SK-N-SH treated with all-trans-retinoic acid at 6 μM for 48 hours (cell line): ENCODE data around the gene HYPK.

Experiments used
- ATAC-seq: fragments of 200-7000 bp; cut with Tn5 transposase; 3 replicates; pipeline ENCODE4 v1.9.1; 2020; ENCODE audit warnings: mild to moderate bottlenecking, moderate library complexity
- ARNTL ChIP-seq: fragments of 450-650 bp; formaldehyde crosslinking; IDR thresholded peaks from 2 replicates; pipeline ENCODE4 v1.5.0; 2020; ENCODE audit warnings: low read depth, mild to moderate bottlenecking, moderate library complexity, borderline replicate concordance
- BACH2 ChIP-seq: fragments of 250-450 bp; sonication (Bioruptor Pico); IDR thresholded peaks from 2 replicates; pipeline ENCODE4 v1.9.0; 2021; ENCODE audit warnings: mild to moderate bottlenecking, borderline replicate concordance
- CREB5 ChIP-seq: fragments of 250-450 bp; sonication (Bioruptor Pico); IDR thresholded peaks from 2 replicates; pipeline ENCODE4 v1.5.1; 2020; ENCODE audit warnings: low read depth, mild to moderate bottlenecking, moderate library complexity
- CSDC2 ChIP-seq: fragments of 250-450 bp; sonication (Bioruptor Pico); IDR thresholded peaks from 2 replicates; pipeline ENCODE4 v1.5.0; 2020; ENCODE audit warnings: mild to moderate bottlenecking, moderate library complexity
- CSRNP3 ChIP-seq: fragments of 250-450 bp; sonication (Bioruptor Pico); IDR thresholded peaks from 2 replicates; pipeline ENCODE4 v1.5.1; 2021; ENCODE audit warnings: mild to moderate bottlenecking, moderate library complexity
- ESRRG ChIP-seq: fragments of 250-450 bp; sonication (Bioruptor Pico); IDR thresholded peaks from 2 replicates; pipeline ENCODE4 v1.6.1; 2021; ENCODE audit warnings: mild to moderate bottlenecking
- ISL1 ChIP-seq: fragments of 250-450 bp; sonication (Bioruptor Pico); IDR thresholded peaks from 2 replicates; pipeline ENCODE4 v2.1.2; 2022; ENCODE audit warnings: mild to moderate bottlenecking, moderate library complexity
- OSR1 ChIP-seq: fragments of 250-450 bp; sonication (Bioruptor Pico); IDR thresholded peaks from 2 replicates; pipeline ENCODE4 v1.8.0; 2022; ENCODE audit warnings: moderate library complexity, mild to moderate bottlenecking, inconsistent platforms
- PATZ1 ChIP-seq: fragments of 250-450 bp; sonication (Bioruptor Pico); IDR thresholded peaks from 2 replicates; pipeline ENCODE4 v1.8.0; 2020; ENCODE audit warnings: mild to moderate bottlenecking, moderate library complexity, borderline replicate concordance
- PPARA ChIP-seq: fragments of 250-450 bp; sonication (Bioruptor Pico); IDR thresholded peaks from 2 replicates; pipeline ENCODE4 v1.5.0; 2020; ENCODE audit warnings: mild to moderate bottlenecking, borderline replicate concordance
- SNAI2 ChIP-seq: fragments of 250-450 bp; sonication (Bioruptor Pico); IDR thresholded peaks from 2 replicates; pipeline ENCODE4 v1.5.0; 2020; ENCODE audit warnings: mild to moderate bottlenecking, moderate library complexity
- TCF4 ChIP-seq: fragments of 250-450 bp; sonication (Bioruptor Pico); IDR thresholded peaks from 2 replicates; pipeline ENCODE4 v1.8.0; 2021; ENCODE audit warnings: mild to moderate bottlenecking, moderate library complexity, borderline replicate concordance
- TOX ChIP-seq: fragments of 250-450 bp; sonication (Bioruptor Pico); IDR thresholded peaks from 2 replicates; pipeline ENCODE4 v1.8.0; 2021; ENCODE audit warnings: mild to moderate bottlenecking, moderate library complexity, borderline replicate concordance
- TSHZ2 ChIP-seq: fragments of 250-450 bp; sonication (Bioruptor Pico); IDR thresholded peaks from 2 replicates; pipeline ENCODE4 v1.5.0; 2020; ENCODE audit warnings: mild to moderate bottlenecking, moderate library complexity
- ZC3H10 ChIP-seq: fragments of 250-450 bp; sonication (Bioruptor Pico); IDR thresholded peaks from 2 replicates; pipeline ENCODE4 v1.5.1; 2021; ENCODE audit warnings: mild to moderate bottlenecking, moderate library complexity
- ZFP30 ChIP-seq: fragments of 450-650 bp; formaldehyde crosslinking; IDR thresholded peaks from 2 replicates; pipeline ENCODE4 v1.5.0; 2022; ENCODE audit warnings: mild to moderate bottlenecking, moderate library complexity
- ZNF70 ChIP-seq: fragments of 450-650 bp; formaldehyde crosslinking; IDR thresholded peaks from 2 replicates; pipeline ENCODE4 v1.5.0; 2020; ENCODE audit warnings: mild to moderate bottlenecking, moderate library complexity
- ZNF8 ChIP-seq: fragments of 450-650 bp; formaldehyde crosslinking; IDR thresholded peaks from 2 replicates; pipeline ENCODE4 v1.5.0; 2020; ENCODE audit warnings: mild to moderate bottlenecking, moderate library complexity

HYPK gene

GRCh38 chr15:43791993-43792760 lies 8.2 kb upstream of the HYPK start, which contains the start of gene SERF2:
TSS of gene SERF2 (plus strand) at chr15:43792320. CDS start at chr15:43792377, 57 bp downstream.
- TF ChIP-seq ZNF70 (CRISPR knock-in tag) (no peak), CSDC2 (no peak), ISL1 (CRISPR knock-in tag) (no peak), CREB5 (CRISPR knock-in tag) (no peak), ZC3H10 (CRISPR knock-in tag) (no peak), CSRNP3 (CRISPR knock-in tag) (no peak), TSHZ2 (CRISPR knock-in tag) (no peak), PPARA (no peak), TOX (CRISPR knock-in tag) (no peak), OSR1 (no peak), SNAI2 (CRISPR knock-in tag) (no peak), ARNTL (no peak), BACH2 (CRISPR knock-in tag) (no peak), TCF4 (CRISPR knock-in tag) (no peak)
- TF ChIP-seq, all 23 proteins: peak for 0
- ATAC-seq, result peak; percentile 94

- no peak for TF ChIP-seq CSDC2
- no peak for TF ChIP-seq ESRRG (CRISPR knock-in tag)
- TF ChIP-seq TCF4 (CRISPR knock-in tag), result no peak
- TF ChIP-seq TOX (CRISPR knock-in tag), result no peak
- ATAC-seq, result peak; percentile 12
These were observed 7.5 kb upstream of the HYPK start for GRCh38 chr15:43792761-43793476.

- ATAC-seq, result no peak
- TF ChIP-seq PPARA (no peak), ZFP30 (CRISPR knock-in tag) (no peak), TSHZ2 (CRISPR knock-in tag) (no peak), ZNF8 (no peak), BACH2 (CRISPR knock-in tag) (no peak), ZNF70 (CRISPR knock-in tag) (no peak), PATZ1 (no peak)
These were observed 6.8 kb upstream of the HYPK start for GRCh38 chr15:43793647-43794046.
